Stimulated activated CD8-positive, alpha-beta memory T cell treated with anti-CD3 and anti-CD28 coated beads, Interleukin-7, amount 100 ng/mL, for 1 hour (primary cell): ENCODE results near the gene AGFG1.
A peak's percentile ranks its signal among the peaks of the same experiment; 100 is the strongest.

Experiments used
- DNase-seq, 2 donors: peaks; one replicate each; pipeline ENCODE4 v3.0.0-alpha.2; 2020; ENCODE audit warnings: low read depth in 2 of 2

Gene AGFG1

GRCh38 chr2:227471924-227472264, at the start of gene AGFG1:
Gene AGFG1, plus strand, starts transcription at chr2:227472156. Its CDS starts 266 bp downstream, at chr2:227472422.
- DNase-seq, result peak; percentile 76 to 84

- DNase-seq, result no peak
Observed at GRCh38 chr2:227423656-227424499, 48.1 kb upstream of the AGFG1 start.

GRCh38 chr2:227428731-227429285, 43.1 kb upstream of the AGFG1 start:
- no peak for DNase-seq

- no peak for DNase-seq
Observed at GRCh38 chr2:227430639-227431038, 41.3 kb upstream of the AGFG1 start.

GRCh38 chr2:227433171-227433570, 38.8 kb upstream of the AGFG1 start:
- DNase-seq, result no peak

GRCh38 chr2:227436436-227437174, 35.4 kb upstream of the AGFG1 start:
- DNase-seq, result no peak

GRCh38 chr2:227439214-227439613, 32.7 kb upstream of the AGFG1 start:
- no peak for DNase-seq

GRCh38 chr2:227442639-227443038, 29.3 kb upstream of the AGFG1 start:
- DNase-seq, result no peak

GRCh38 chr2:227443889-227444568, 27.9 kb upstream of the AGFG1 start:
- no peak for DNase-seq

- DNase-seq, result no peak
Observed at GRCh38 chr2:227447606-227448005, 24.4 kb upstream of the AGFG1 start.

GRCh38 chr2:227450311-227450841, 21.6 kb upstream of the AGFG1 start:
- no peak for DNase-seq

GRCh38 chr2:227450926-227451654, 20.9 kb upstream of the AGFG1 start:
- DNase-seq, result no peak

GRCh38 chr2:227451655-227451992, 20.3 kb upstream of the AGFG1 start:
- DNase-seq, result no peak

- DNase-seq, result no peak
Observed at GRCh38 chr2:227453810-227454209, 18.1 kb upstream of the AGFG1 start.

GRCh38 chr2:227454323-227454860, 17.6 kb upstream of the AGFG1 start:
- DNase-seq, result no peak

- DNase-seq, result no peak
Observed at GRCh38 chr2:227455200-227455599, 16.8 kb upstream of the AGFG1 start.

GRCh38 chr2:227456102-227456501, 15.9 kb upstream of the AGFG1 start:
- no peak for DNase-seq

GRCh38 chr2:227456772-227457171, 15.2 kb upstream of the AGFG1 start:
- DNase-seq, result no peak

GRCh38 chr2:227460070-227460485, 11.9 kb upstream of the AGFG1 start:
- DNase-seq, result peak; percentile 21 to 26

GRCh38 chr2:227460833-227461232, 11.1 kb upstream of the AGFG1 start:
- DNase-seq, result no peak

GRCh38 chr2:227461811-227462461, 10.0 kb upstream of the AGFG1 start:
- no peak for DNase-seq
